Measurements from ENCODE around the gene PRDX3.
"Not testable (repeated sequence)": the region's sequence is repeated elsewhere in the genome, so short reads cannot be mapped to it uniquely, and the experiment has no call there.

PRDX3 gene

GRCh38 chr10:119139464-119140067 is 39.0 kb downstream of the PRDX3 start:
- no peak for DNase-seq (ENCODE audit: low read depth, low spot score)
- TF ChIP-seq CTCF (IDR thresholded peaks at IDR 0.05; ENCODE audit: low read depth, low read length): peak; percentile 69
- in situ Hi-C loops (cut with HindIII; ENCODE audit: low sequenced_read_pairs): no loop called here
- no peak overlapping the region for H3K4me3 ChIP-seq (ENCODE audit: low read depth, low read length)

GRCh38 chr10:119138346-119139306 is 40.0 kb downstream of the PRDX3 start:
- no peak for TF ChIP-seq CTCF (IDR thresholded peaks at IDR 0.05; ENCODE audit: low read depth, low read length)
- no peak for DNase-seq (ENCODE audit: low read depth, low spot score)
- in situ Hi-C loops (cut with HindIII; ENCODE audit: low sequenced_read_pairs): no loop called here
- H3K4me3 ChIP-seq (ENCODE audit: low read depth, low read length): no peak overlapping the region

- DNase-seq (ENCODE audit: low read depth, low spot score); H3K4me3 ChIP-seq (ENCODE audit: low read depth, low read length); in situ Hi-C loops (cut with HindIII; ENCODE audit: low sequenced_read_pairs): not testable (repeated sequence)
Measured at GRCh38 chr10:119137878-119138277, 40.7 kb downstream of the PRDX3 start.

GRCh38 chr10:119136084-119136483 is 42.5 kb downstream of the PRDX3 start:
- in situ Hi-C loops (cut with HindIII; ENCODE audit: low sequenced_read_pairs): no loop called here
- no peak overlapping the region for H3K4me3 ChIP-seq (ENCODE audit: low read depth, low read length)
- no peak for DNase-seq (ENCODE audit: low read depth, low spot score)
- TF ChIP-seq CTCF (IDR thresholded peaks at IDR 0.05; ENCODE audit: low read depth, low read length): no peak

- in situ Hi-C loops (cut with HindIII; ENCODE audit: low sequenced_read_pairs): no loop called here
- TF ChIP-seq CTCF (IDR thresholded peaks at IDR 0.05; ENCODE audit: low read depth, low read length): no peak
- H3K4me3 ChIP-seq (ENCODE audit: low read depth, low read length): no peak overlapping the region
- no peak for DNase-seq (ENCODE audit: low read depth, low spot score)
Measured at GRCh38 chr10:119135513-119135881, 43.1 kb downstream of the PRDX3 start.

GRCh38 chr10:119133949-119134348 is 44.7 kb downstream of the PRDX3 start:
- no peak overlapping the region for H3K4me3 ChIP-seq (ENCODE audit: low read depth, low read length)
- no peak for DNase-seq (ENCODE audit: low read depth, low spot score)
- no peak for TF ChIP-seq CTCF (IDR thresholded peaks at IDR 0.05; ENCODE audit: low read depth, low read length)
- in situ Hi-C loops (cut with HindIII; ENCODE audit: low sequenced_read_pairs): no loop called here

Measured in astrocyte of the spinal cord (primary cell).